GM21381 (cell line): ENCODE results near the gene FAM107B.

Experiments
- ATAC-seq: cut with Tn5 transposase; IDR thresholded peaks from one replicate; pipeline ENCODE4 v1.9.1; 2021; ENCODE audit warnings: mild to moderate bottlenecking, moderate library complexity; ENCODE audit not compliant: unreplicated experiment

FAM107B gene

GRCh38 chr10:14779001-14779651 is 4.4 kb upstream of the FAM107B start:
- ATAC-seq, result no peak

- no peak for ATAC-seq
These were observed 1.8 kb upstream of the FAM107B start for GRCh38 chr10:14776546-14776945.

DNA sequence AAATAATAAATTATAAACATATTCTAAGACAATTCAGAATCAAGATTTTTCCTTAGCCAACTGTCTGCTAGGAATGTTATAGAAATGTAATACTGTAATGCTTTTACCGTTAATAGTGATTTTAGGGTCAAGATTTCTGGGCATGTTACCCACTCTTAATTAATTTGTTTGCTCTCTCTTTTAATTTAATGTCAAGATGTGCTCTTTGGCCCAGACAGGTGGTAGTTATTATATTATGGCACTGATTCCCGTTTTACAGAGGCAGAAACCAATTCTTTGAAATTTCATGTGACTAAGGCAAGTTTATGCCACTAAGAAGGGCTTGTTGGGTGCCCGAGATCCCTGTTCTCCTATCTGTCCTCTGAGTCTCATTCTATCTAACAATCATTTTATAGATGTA is 959 bp upstream of the FAM107B start:
- ATAC-seq, result no peak

GRCh38 chr10:14774214-14774580 is 500 bp downstream of the FAM107B start:
- no peak for ATAC-seq

GRCh38 chr10:14773551-14774213 is 1.0 kb downstream of the FAM107B start:
- no peak for ATAC-seq

DNA sequence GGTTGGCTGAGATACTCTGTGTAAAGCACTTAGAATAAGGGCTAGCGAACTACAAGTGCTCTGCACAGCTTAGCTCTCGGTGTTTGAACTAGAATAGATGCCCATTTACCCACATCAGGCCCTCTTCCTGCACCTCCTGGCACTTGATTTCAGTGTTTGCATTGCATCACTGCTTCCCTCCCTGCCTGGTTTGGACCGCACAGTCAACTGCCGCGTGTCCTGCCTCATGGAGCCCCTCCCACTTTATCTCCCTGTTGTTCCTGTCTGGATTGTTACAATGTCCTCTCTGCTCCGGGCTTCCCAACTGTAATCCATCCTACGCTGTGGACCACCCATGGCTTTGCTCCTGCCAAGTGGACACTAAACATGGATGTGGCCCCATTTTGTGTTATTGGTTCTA is 2.3 kb downstream of the FAM107B start:
- no peak for ATAC-seq

DNA sequence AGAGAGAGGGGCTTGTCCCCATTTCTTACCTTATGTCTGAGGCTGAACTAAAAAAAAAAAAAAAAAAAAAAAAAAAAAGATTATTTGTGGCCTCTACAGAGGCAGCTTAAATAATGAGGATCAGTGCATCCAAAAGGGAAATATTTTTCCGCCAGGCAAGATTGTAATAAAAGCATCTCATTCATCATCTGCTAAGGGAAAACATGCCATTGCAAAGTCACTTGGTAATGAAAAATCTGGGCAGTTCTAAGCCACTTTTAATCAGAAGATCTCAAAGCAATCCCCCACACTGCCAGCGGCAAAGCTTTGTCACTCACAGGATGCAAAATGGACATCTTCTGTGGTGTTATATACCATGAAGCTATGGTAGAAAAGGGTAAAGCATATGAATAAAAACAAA is 3.8 kb downstream of the FAM107B start:
- no peak for ATAC-seq

DNA sequence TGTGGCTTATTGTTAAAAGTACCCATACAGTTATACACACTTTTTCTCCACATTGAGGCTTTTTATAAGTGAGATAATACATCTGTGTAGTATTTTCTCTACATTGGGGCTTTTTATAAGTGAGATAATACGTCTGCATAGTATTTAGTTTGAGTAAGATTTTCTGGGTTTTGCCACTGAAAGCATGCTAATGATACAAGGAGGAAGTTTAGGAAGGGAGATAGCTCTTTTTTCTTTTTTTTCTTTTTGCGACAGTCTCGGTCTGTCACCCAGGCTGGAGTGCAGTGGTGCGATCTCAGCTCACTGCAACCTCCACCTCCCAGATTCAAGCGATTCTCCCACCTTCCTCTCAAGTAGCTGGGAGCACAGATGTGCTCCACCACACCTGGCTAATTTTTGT is 13.3 kb downstream of the FAM107B start:
- ATAC-seq, result no peak

DNA sequence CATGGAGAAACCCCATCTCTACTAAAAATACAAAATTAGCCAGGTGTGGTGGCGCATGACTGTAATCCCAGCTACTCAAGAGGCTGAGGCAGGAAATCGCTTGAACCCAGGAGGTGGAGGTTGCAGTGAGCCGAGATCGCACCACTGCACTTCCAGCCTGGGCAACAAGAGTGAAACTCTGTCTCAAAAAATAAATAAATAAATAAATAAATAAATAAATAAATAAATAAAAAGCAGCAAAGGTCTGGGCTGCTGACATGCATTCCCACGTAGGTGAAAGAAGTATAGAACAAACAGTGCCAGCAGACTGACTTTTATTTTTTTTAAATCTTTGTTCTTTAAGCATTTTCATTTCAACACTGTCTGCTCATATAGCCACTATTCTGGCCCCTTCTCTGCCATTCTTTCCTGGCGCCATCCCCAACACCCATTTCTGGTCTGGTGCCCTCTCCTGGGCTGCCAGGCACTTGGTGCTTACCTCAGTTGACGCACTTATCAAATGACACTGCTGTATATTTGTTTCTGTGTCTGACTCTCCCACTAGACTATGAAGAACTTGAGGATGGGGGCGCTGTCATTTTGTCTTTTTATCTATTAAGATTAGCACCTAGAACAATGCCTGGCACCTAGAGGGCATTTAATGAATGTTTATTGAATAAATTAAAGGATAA is 15.6 kb downstream of the FAM107B start:
- no peak for ATAC-seq

GRCh38 chr10:14758451-14758850 is 16.2 kb downstream of the FAM107B start:
- no peak for ATAC-seq

DNA sequence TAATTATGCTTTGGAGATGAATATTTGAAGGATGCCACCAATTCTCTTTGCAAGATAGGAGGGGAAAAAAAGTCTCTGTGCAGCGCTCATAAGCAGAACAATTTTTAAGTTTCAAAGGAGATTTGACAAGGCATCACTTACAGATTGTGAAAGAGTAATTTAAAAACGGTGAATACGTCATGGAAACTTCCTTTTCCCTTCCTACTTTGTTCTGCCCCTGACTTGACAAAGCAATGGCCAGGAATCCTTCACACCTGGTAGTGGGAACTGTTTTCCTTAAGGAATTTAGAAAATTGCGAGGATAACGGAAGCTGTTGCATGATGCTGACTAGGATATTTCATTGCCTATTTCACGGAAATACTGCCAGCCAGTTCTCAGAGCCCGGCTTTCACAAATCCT is 16.7 kb downstream of the FAM107B start:
- no peak for ATAC-seq

DNA sequence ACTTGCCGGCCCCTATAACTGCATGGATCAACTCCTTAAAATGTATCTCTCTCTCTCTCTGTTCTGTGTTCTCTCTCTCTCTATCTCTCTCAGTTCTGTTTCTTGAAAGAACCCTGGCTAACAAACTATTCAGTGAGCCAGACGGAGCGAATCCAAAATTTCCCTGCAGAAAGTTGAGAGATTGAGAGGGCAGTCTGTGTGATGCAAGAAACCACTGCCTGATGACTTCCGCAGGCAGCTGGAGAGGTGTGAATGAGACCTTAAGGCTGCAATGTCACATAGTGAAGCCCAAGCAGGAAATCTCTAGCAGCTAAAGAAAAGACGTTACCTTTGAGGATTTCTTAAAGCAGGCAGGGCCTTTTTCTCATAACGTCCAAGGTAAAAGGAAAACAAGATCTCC is 17.3 kb downstream of the FAM107B start:
- no peak for ATAC-seq

GRCh38 chr10:14753441-14753840 is 21.3 kb downstream of the FAM107B start:
- no peak for ATAC-seq

DNA sequence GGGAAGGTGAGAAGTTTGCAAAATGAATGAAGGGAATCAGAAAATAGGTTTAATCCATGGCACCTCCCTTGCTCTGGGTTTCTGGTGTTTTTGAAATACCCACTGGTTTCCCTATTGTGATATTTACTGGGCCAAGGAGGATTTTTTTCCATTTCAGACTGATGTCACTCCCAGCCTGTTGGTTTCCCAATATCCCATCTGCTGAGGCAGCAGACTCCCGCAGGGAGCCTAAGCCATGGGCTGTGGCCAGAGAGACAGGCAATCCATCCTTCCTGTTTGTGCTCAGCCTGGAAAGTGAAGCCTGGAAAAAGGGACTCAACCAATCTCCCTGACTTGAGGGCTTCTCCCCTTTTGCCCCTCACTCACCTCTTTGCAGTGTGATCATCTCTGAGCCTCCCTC is 22.8 kb downstream of the FAM107B start:
- no peak for ATAC-seq

- ATAC-seq, result no peak
These were observed 23.4 kb downstream of the FAM107B start for GRCh38 chr10:14751014-14751896.

- ATAC-seq, result no peak
These were observed 25.5 kb downstream of the FAM107B start for GRCh38 chr10:14749070-14749809.

DNA sequence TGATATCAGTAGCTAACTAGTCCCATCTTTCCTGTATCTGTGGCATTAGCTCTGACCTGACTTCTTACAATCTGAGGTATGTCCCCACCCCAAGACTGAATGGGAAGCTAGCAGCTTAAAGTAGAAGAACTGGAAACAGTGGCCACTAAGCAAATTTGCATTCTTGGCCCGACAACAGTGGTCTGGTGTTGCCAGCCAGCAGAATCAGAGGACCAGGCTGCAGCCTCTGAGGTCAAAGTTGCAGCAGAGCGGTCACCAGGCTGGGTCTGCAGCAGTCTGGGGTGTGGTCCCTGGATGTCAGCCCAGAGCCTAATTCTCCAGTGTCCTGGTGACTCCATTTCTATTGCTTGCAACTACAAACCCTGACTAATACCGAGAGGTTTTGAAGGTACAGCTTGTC is 26.3 kb downstream of the FAM107B start:
- ATAC-seq, result no peak

DNA sequence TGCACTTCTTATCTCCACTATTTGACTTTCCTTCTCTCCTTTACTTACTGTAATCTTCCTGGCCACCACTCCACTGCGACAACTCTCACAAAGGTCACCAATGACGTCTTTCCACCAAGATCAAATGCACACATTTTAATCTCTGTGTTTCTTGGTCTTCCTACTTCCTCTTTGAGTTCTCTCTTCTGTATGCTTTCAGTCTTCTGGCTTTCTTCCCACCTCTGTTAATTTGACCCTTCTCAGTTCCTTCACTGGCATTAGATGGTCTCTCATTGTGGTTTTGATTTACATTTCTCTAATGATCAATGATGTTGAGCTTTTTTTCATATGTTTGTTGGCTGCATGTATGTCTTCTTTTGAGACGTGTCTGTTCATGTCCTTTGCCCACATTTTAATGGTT is 31.9 kb downstream of the FAM107B start:
- peak; percentile 87 for ATAC-seq

GRCh38 chr10:14742382-14742781 is 32.3 kb downstream of the FAM107B start:
- peak; percentile 7 for ATAC-seq

DNA sequence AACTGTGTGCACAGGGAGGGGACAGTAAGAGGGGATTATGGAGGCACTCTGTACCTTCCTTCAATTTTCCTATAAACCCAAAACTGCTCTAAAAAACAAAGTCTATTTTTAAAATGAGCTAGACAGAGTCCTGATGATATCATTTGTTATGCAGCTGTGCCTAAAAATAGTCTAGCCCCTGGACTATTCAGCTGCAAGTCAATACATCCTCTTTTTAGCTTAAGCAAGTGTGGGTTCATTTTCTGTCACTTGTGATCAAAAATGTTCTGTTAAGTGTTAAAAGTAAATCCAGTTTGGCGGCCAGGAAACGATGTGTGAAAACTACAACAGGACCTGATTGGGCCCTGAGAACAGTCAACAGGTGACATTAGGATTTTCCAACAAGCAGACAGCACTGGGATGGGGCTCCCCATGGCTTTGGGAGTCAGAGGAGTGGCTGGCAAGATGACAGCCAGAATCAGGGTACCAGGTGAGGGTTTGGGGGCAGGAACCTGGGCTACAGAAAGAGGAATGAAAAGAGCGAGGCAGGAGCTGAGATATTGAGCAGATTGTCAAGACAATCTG is 33.9 kb downstream of the FAM107B start:
- ATAC-seq, result no peak
